HCT116 (cell line): ENCODE data around the gene KLK15.

Source experiments
- CBX3 ChIP-seq: IDR thresholded peaks from 2 replicates; pipeline ENCODE4 v1.6.1; 2012; ENCODE audit warnings: low read depth
- POLR2A ChIP-seq: IDR thresholded peaks from 2 replicates; pipeline ENCODE4 v1.7.0; 2011; ENCODE audit warnings: borderline replicate concordance; ENCODE audit not compliant: insufficient read depth, insufficient read length; ENCODE audit errors: extremely low read depth
- RAD21 ChIP-seq: IDR thresholded peaks from 2 replicates; pipeline ENCODE4 v1.6.1; 2012; ENCODE audit warnings: low read depth, mild to moderate bottlenecking
- ZNF274 ChIP-seq: fragments of 200-500 bp; sonication (Bioruptor generic); IDR thresholded peaks from 2 replicates; pipeline ENCODE4 v1.6.1; 2014; ENCODE audit warnings: mild to moderate bottlenecking, low read depth, low read length, inconsistent platforms
- TF ChIP-seq, protein P1 (sequence below), 3 experiments: fragments of 200-600 bp in 1 of 3; sonication (generic) in 1 of 3; IDR thresholded peaks in 2 of 3; conservative IDR thresholded peaks in 1 of 3; 2 replicates each; pipeline ENCODE4 v1.5.1; 2012 to 2017; ENCODE audit warnings: low read depth in 2 of 3, low read length in 2 of 3, antibody characterized with exemption in 1 of 3, borderline replicate concordance in 1 of 3, control low read depth in 1 of 3, mild to moderate bottlenecking in 1 of 3, mixed read lengths in 1 of 3, mixed run types in 1 of 3, moderate library complexity in 1 of 3; ENCODE audit not compliant: insufficient read depth in 1 of 3
- TF ChIP-seq, protein P2 (sequence below): IDR thresholded peaks from 2 replicates; pipeline ENCODE4 v1.6.1; 2012

DNA sequence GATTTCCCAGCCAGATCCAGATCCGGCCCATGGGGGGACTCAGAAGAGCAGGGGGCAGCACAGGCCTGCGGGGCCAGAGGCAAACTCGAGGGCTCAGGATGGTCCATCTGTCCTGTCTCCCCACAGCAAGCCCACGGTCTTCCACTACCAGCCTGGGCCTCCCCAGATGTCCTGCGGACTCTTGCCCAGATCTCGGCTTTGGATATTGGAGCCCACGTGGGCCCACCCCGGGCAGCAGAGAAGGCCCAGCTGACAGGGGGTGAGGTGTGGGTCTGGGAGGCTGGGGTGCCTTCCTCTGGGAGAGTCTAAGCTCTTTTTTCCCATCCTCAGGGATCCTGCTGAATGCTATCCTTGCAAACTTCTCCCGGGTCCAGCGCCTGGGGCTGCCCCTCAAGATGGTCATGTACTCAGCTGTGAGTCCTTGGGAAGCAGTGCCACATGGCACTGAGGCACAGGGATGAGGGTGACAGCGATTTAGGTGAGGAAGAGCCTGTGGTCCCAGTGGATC, 39.8 kb downstream of the KLK15 start:
- TF ChIP-seq, protein P1, sequence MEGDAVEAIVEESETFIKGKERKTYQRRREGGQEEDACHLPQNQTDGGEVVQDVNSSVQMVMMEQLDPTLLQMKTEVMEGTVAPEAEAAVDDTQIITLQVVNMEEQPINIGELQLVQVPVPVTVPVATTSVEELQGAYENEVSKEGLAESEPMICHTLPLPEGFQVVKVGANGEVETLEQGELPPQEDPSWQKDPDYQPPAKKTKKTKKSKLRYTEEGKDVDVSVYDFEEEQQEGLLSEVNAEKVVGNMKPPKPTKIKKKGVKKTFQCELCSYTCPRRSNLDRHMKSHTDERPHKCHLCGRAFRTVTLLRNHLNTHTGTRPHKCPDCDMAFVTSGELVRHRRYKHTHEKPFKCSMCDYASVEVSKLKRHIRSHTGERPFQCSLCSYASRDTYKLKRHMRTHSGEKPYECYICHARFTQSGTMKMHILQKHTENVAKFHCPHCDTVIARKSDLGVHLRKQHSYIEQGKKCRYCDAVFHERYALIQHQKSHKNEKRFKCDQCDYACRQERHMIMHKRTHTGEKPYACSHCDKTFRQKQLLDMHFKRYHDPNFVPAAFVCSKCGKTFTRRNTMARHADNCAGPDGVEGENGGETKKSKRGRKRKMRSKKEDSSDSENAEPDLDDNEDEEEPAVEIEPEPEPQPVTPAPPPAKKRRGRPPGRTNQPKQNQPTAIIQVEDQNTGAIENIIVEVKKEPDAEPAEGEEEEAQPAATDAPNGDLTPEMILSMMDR (IDR thresholded peaks at IDR 0.05 in 2 of 3, conservative IDR thresholded peaks at IDR 0.05 in 1 of 3; ENCODE audit: borderline replicate concordance in 1 of 3, insufficient read depth in 1 of 3, low read depth in 2 of 3, low read length in 2 of 3): no peak
- no peak for TF ChIP-seq POLR2A
- TF ChIP-seq CBX3: no peak
- no peak for TF ChIP-seq ZNF274
- TF ChIP-seq, protein P2, sequence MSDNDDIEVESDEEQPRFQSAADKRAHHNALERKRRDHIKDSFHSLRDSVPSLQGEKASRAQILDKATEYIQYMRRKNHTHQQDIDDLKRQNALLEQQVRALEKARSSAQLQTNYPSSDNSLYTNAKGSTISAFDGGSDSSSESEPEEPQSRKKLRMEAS: no peak
- no peak for TF ChIP-seq RAD21
